Cerebellar cortex (tissue), 1 donor: Measurements from ENCODE around the gene MVB12B.
"Not testable (repeated sequence)": the region's sequence is repeated elsewhere in the genome, so short reads cannot be mapped to it uniquely, and the experiment has no call there.

Experiments
- DNase-seq: peaks from one replicate; pipeline ENCODE4 v3.0.0-alpha.2; 2015; ENCODE audit warnings: low spot score

The MVB12B gene

GRCh38 chr9:126326228-126327005 lies at the start of gene MVB12B:
MVB12B (plus strand) TSS chr9:126326829; CDS start chr9:126326930, 101 bp downstream.
- peak; percentile 21 for DNase-seq

GRCh38 chr9:126283799-126284465 lies 42.7 kb upstream of the MVB12B start:
- DNase-seq = no peak

GRCh38 chr9:126285652-126286051 lies 41.0 kb upstream of the MVB12B start:
- DNase-seq = not testable (repeated sequence)

- DNase-seq = no peak
Measured at GRCh38 chr9:126287166-126287866, 39.3 kb upstream of the MVB12B start.

GRCh38 chr9:126290871-126291270 lies 35.8 kb upstream of the MVB12B start:
- no peak for DNase-seq

GRCh38 chr9:126291925-126292324 lies 34.7 kb upstream of the MVB12B start:
- DNase-seq = no peak

GRCh38 chr9:126292736-126293521 lies 33.7 kb upstream of the MVB12B start:
- no peak for DNase-seq

- no peak for DNase-seq
Measured at GRCh38 chr9:126293522-126293889, 33.1 kb upstream of the MVB12B start.

- DNase-seq = no peak
Measured at GRCh38 chr9:126294331-126295081, 32.1 kb upstream of the MVB12B start.

GRCh38 chr9:126295082-126295477 lies 31.5 kb upstream of the MVB12B start:
- DNase-seq = no peak

- DNase-seq = no peak
Measured at GRCh38 chr9:126295516-126295915, 31.1 kb upstream of the MVB12B start.

- no peak for DNase-seq
Measured at GRCh38 chr9:126295936-126296600, 30.6 kb upstream of the MVB12B start.

- no peak for DNase-seq
Measured at GRCh38 chr9:126296687-126297086, 29.9 kb upstream of the MVB12B start.

- no peak for DNase-seq
Measured at GRCh38 chr9:126297661-126298060, 29.0 kb upstream of the MVB12B start.

- DNase-seq = no peak
Measured at GRCh38 chr9:126298063-126298801, 28.4 kb upstream of the MVB12B start.

GRCh38 chr9:126299706-126300276 lies 26.8 kb upstream of the MVB12B start:
- DNase-seq = no peak

GRCh38 chr9:126301196-126301595 lies 25.4 kb upstream of the MVB12B start:
- no peak for DNase-seq

- DNase-seq = peak; percentile 79
Measured at GRCh38 chr9:126301985-126302603, 24.5 kb upstream of the MVB12B start.

GRCh38 chr9:126302730-126303129 lies 23.9 kb upstream of the MVB12B start:
- DNase-seq = no peak
